IMR-90 (cell line): ENCODE data around the gene NOTCH2. TPM values are rescaled to one million over a fixed set of nuclear protein-coding genes. Genes with fewer than 3 reads are reported as not detected.
"Not testable (repeated sequence)": the region's sequence is repeated elsewhere in the genome, so short reads cannot be mapped to it uniquely, and the experiment has no call there.

Source experiments
- ATAC-seq: fragments of 200-7000 bp; cut with Tn5 transposase; 2 replicates; pipeline ENCODE4 v1.9.1; 2020; ENCODE audit warnings: low read depth, mild to moderate bottlenecking, moderate library complexity
- BruUV-seq: library from RNA; stranded (reverse); fragments of 400-500 nt; replicated peaks from 2 replicates; lab custom pipeline; 2021; lab: Mats Ljungman, UMichigan
- CTCF ChIA-PET: fragments of 300-600 bp; formaldehyde crosslinking; extraction: SDS; loops from one replicate; lab custom pipeline; 2021; ENCODE audit warnings: antibody characterized with exemption; lab: Yijun Ruan, JAX
- POLR2A ChIA-PET: fragments of 300-600 bp; sonication (Branson Sonifier 250); formaldehyde crosslinking; loops from one replicate; lab custom pipeline; 2022; ENCODE audit warnings: antibody characterized with exemption; ENCODE audit not compliant: unreplicated experiment; lab: Charles Lee
- DNase-seq: peaks from one replicate; pipeline ENCODE4 v3.0.0; 2013
- H2AFZ ChIP-seq: replicated peaks from 2 replicates; pipeline ENCODE3; 2013; ENCODE audit warnings: low read length, mild to moderate bottlenecking; ENCODE audit not compliant: poor library complexity
- H2AK5ac ChIP-seq: 2 replicates; pipeline ENCODE4 v1.6.1; 2013; ENCODE audit warnings: low read depth, low read length, inconsistent platforms
- H2AK9ac ChIP-seq: replicated peaks from 2 replicates; pipeline ENCODE3; 2013; ENCODE audit warnings: mild to moderate bottlenecking, low read depth, low read length, moderate library complexity; ENCODE audit not compliant: poor library complexity
- H2BK120ac ChIP-seq: 2 replicates; pipeline ENCODE4 v1.6.1; 2013; ENCODE audit warnings: low read depth, low read length, inconsistent platforms
- H2BK15ac ChIP-seq: 3 replicates; pipeline ENCODE4 v1.6.1; 2013; ENCODE audit warnings: low read depth, low read length, inconsistent platforms
- H2BK20ac ChIP-seq: 2 replicates; pipeline ENCODE4 v1.6.1; 2013; ENCODE audit warnings: low read depth, mild to moderate bottlenecking, inconsistent platforms, low read length, moderate library complexity
- H2BK5ac ChIP-seq: 2 replicates; pipeline ENCODE4 v1.6.1; 2013; ENCODE audit warnings: mild to moderate bottlenecking, low read depth, low read length, inconsistent platforms; ENCODE audit not compliant: poor library complexity, severe bottlenecking
- H3K14ac ChIP-seq: replicated peaks from 2 replicates; pipeline ENCODE4 v1.6.1; 2013; ENCODE audit warnings: low read depth, low read length, inconsistent platforms
- H3K18ac ChIP-seq: 2 replicates; pipeline ENCODE4 v1.6.1; 2013; ENCODE audit warnings: low read depth, low read length, control low read depth
- H3K23ac ChIP-seq: 2 replicates; pipeline ENCODE4 v1.6.1; 2013; ENCODE audit warnings: low read depth, low read length, inconsistent platforms
- H3K27ac ChIP-seq: 2 replicates; pipeline ENCODE4 v1.5.1; 2013; ENCODE audit warnings: mild to moderate bottlenecking, control low read depth, low read length; ENCODE audit not compliant: insufficient read depth
- H3K27me3 ChIP-seq: 2 replicates; pipeline ENCODE4 v1.6.1; 2013; ENCODE audit warnings: low read length; ENCODE audit not compliant: control insufficient read depth, insufficient read depth
- H3K36me3 ChIP-seq: 2 replicates; pipeline ENCODE4 v1.6.1; 2013; ENCODE audit warnings: low read length, mixed read lengths; ENCODE audit not compliant: control insufficient read depth, insufficient read depth
- H3K4ac ChIP-seq: 2 replicates; pipeline ENCODE4 v1.6.1; 2013; ENCODE audit warnings: low read depth, low read length, inconsistent platforms
- H3K4me1 ChIP-seq: 2 replicates; pipeline ENCODE4 v1.6.1; 2013; ENCODE audit warnings: low read length, mixed read lengths; ENCODE audit not compliant: control insufficient read depth, insufficient read depth
- H3K4me2 ChIP-seq: 2 replicates; pipeline ENCODE4 v1.6.1; 2013; ENCODE audit warnings: low read depth, mild to moderate bottlenecking, control low read depth, low read length, moderate library complexity
- H3K4me3 ChIP-seq: 2 replicates; pipeline ENCODE4 v1.5.1; 2013; ENCODE audit warnings: low read depth, mild to moderate bottlenecking, control low read depth, low read length, moderate library complexity; ENCODE audit not compliant: insufficient read depth
- H3K56ac ChIP-seq: 2 replicates; pipeline ENCODE4 v1.6.1; 2013; ENCODE audit warnings: low read length, inconsistent platforms; ENCODE audit not compliant: insufficient read depth; ENCODE audit errors: extremely low read depth
- H3K79me1 ChIP-seq, 2 experiments: 2 replicates each; pipeline ENCODE4 v1.6.1; 2013; ENCODE audit warnings: low read length in 2 of 2, inconsistent platforms in 1 of 2, low read depth in 1 of 2
- H3K9ac ChIP-seq: 2 replicates; pipeline ENCODE4 v1.6.1; 2013; ENCODE audit warnings: low read depth, low read length, control low read depth
- H3K9me1 ChIP-seq: 2 replicates; pipeline ENCODE4 v1.6.1; 2013; ENCODE audit warnings: low read length, inconsistent platforms; ENCODE audit not compliant: insufficient read depth
- H3K9me3 ChIP-seq: 2 replicates; pipeline ENCODE4 v1.6.1; 2013; ENCODE audit warnings: low read length; ENCODE audit not compliant: control insufficient read depth, insufficient read depth
- H4K20me1 ChIP-seq: 2 replicates; pipeline ENCODE4 v1.6.1; 2013; ENCODE audit warnings: low read length, inconsistent platforms; ENCODE audit not compliant: insufficient read depth
- H4K5ac ChIP-seq: 2 replicates; pipeline ENCODE4 v1.6.1; 2013; ENCODE audit warnings: mild to moderate bottlenecking, low read depth, low read length, control low read depth
- H4K8ac ChIP-seq, 2 experiments: 2 replicates each; pipeline ENCODE4 v1.6.1; 2013; ENCODE audit warnings: low read depth in 2 of 2, low read length in 2 of 2, control low read depth in 1 of 2, inconsistent platforms in 1 of 2
- H4K91ac ChIP-seq: 2 replicates; pipeline ENCODE4 v1.6.1; 2013; ENCODE audit warnings: low read depth, low read length, inconsistent platforms; ENCODE audit not compliant: insufficient read depth
- WGBS, 2 experiments: methylation state at CpG; one replicate each; pipeline versions ENCODE4 v1.1.5 to v1.1.7; 2013; ENCODE audit warnings: missing lambda C conversion rate in 2 of 2; ENCODE audit not compliant: insufficient read length in 1 of 2; ENCODE audit errors: extremely low coverage in 2 of 2; 5-methylcytosine and 5-hydroxymethylcytosine counted together
- dilution Hi-C: fragments of 300-500 bp; cut with HindIII; formaldehyde crosslinking; loops from one replicate; pipeline ENCODE4 v1.14.3; 2018; ENCODE audit warnings: low sequenced_read_pairs; ENCODE audit not compliant: unreplicated experiment
- in situ Hi-C: fragments of 300-500 bp; cut with MboI; formaldehyde crosslinking; loops from 3 replicates; pipeline ENCODE4 v1.14.3; 2019; ENCODE audit warnings: low sequenced_read_pairs, inconsistent platforms, mixed read lengths
- intact Hi-C: fragments of 100-400 bp; cut with micrococcal nuclease; formaldehyde crosslinking; loops from 2 replicates; pipeline ENCODE4 v1.10.0; 2022
- polyA plus RNA-seq, 3 experiments: library from polyadenylated mRNA; depleted of rRNA; stranded (reverse); fragments of >200 nt; gene quantifications; 2 replicates each; pipeline ENCODE4 v1.2.3, GENCODE V29; 2012; ENCODE audit warnings: low replicate concordance in 1 of 3
- total RNA-seq: library from RNA; depleted of rRNA; stranded (reverse); fragments of >200 nt; gene quantifications from 2 replicates; pipeline ENCODE4 v1.2.3, GENCODE V29; 2012

The NOTCH2 gene
- total and polyA plus RNA-seq, 2 of the 4 experiments (the other 2 are of a cell fraction) = 40.4 to 131 TPM

DNA sequence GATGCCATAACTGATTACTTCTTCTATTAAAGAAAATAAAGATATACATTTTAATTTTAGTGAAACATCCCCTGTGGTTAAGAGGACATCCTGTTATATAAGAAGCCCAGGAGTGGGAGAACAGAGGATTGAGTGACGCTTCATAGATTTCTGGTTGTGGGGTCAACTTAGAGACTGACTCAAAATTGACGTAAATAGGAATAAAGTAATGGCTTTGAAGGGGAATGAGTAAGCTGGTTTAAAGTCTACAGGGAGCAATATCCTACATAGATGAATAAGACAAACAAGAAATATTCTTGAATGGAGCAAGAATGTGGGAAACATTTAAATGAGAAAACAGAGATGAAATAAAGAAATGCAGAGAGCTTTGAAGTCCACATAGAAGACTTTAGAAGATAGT is 46.6 kb upstream of the NOTCH2 start:
- BruUV-seq, in situ Hi-C loops, H2BK20ac ChIP-seq, H3K56ac ChIP-seq, H4K20me1 ChIP-seq, dilution Hi-C loops, H2AK5ac ChIP-seq, H2AK9ac ChIP-seq, H3K23ac ChIP-seq, H3K27me3 ChIP-seq, H3K4me3 ChIP-seq, H3K79me1 ChIP-seq, H3K36me3 ChIP-seq, H2BK5ac ChIP-seq, H4K8ac ChIP-seq, H4K5ac ChIP-seq, H3K18ac ChIP-seq, ATAC-seq, H3K9me3 ChIP-seq, H3K4me1 ChIP-seq, intact Hi-C loops, POLR2A ChIA-PET, H3K27ac ChIP-seq, H3K4me2 ChIP-seq, H2BK15ac ChIP-seq, H2AFZ ChIP-seq, H2BK120ac ChIP-seq, H3K14ac ChIP-seq, H3K4ac ChIP-seq, H3K9ac ChIP-seq, CTCF ChIA-PET, H4K91ac ChIP-seq, H3K9me1 ChIP-seq: not testable (repeated sequence)
- WGBS, 2 experiments = 80% methylated on average over 1 of the region's 2 CpGs; no CpG with 5 or more reads in 1 of the 2 experiments
- peak; percentile 56 for DNase-seq

DNA sequence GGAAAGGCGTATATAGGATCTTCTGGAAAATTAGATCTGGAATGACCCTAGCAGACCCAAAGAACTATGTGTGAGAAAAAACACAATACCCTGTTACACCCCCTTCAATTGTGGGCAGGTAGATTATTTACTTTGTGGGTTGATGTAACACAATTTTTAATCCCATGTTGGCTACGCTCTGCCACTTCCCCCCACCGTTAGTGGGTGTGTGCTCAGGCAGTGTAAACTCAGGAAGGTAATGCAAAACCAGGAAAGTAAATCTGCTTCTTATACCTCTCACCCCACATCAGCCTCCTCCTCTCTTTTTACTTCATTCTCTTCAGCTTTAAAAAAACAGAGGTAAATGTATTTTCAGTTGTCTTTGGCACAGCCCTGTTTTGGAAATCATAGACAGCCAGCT is 43.7 kb upstream of the NOTCH2 start:
- intact Hi-C loops, in situ Hi-C loops, H4K8ac ChIP-seq, H3K27me3 ChIP-seq, H3K9me3 ChIP-seq, H2AK5ac ChIP-seq, H3K27ac ChIP-seq, H3K4me3 ChIP-seq, H3K18ac ChIP-seq, H3K36me3 ChIP-seq, dilution Hi-C loops, H3K23ac ChIP-seq, H2BK20ac ChIP-seq, H2AFZ ChIP-seq, POLR2A ChIA-PET, H3K4me2 ChIP-seq, DNase-seq, H2AK9ac ChIP-seq, H4K5ac ChIP-seq, H3K14ac ChIP-seq, H3K79me1 ChIP-seq, BruUV-seq, H4K91ac ChIP-seq, H3K56ac ChIP-seq, H3K9ac ChIP-seq, H2BK5ac ChIP-seq, H3K4me1 ChIP-seq, CTCF ChIA-PET, H2BK15ac ChIP-seq, H3K4ac ChIP-seq, ATAC-seq, H4K20me1 ChIP-seq, H3K9me1 ChIP-seq, H2BK120ac ChIP-seq: not testable (repeated sequence)
- WGBS, 2 experiments = no CpG with 5 or more reads among the region's 3 CpGs
